ENCODE results near the gene COMMD6.
"Not testable (repeated sequence)": the region's sequence is repeated elsewhere in the genome, so short reads cannot be mapped to it uniquely, and the experiment has no call there.

COMMD6 gene

GRCh38 chr13:75537401-75538365, at the start of gene COMMD6:
Gene COMMD6, minus strand, starts transcription at chr13:75537841. Its CDS starts 36 bp downstream, at chr13:75537805.
- in situ Hi-C loops (cut with HindIII; ENCODE audit: low sequenced_read_pairs): no loop called here

- in situ Hi-C loops (cut with HindIII; ENCODE audit: low sequenced_read_pairs): no loop called here
Observed at GRCh38 chr13:75585153-75585552, 47.5 kb upstream of the COMMD6 start.

DNA sequence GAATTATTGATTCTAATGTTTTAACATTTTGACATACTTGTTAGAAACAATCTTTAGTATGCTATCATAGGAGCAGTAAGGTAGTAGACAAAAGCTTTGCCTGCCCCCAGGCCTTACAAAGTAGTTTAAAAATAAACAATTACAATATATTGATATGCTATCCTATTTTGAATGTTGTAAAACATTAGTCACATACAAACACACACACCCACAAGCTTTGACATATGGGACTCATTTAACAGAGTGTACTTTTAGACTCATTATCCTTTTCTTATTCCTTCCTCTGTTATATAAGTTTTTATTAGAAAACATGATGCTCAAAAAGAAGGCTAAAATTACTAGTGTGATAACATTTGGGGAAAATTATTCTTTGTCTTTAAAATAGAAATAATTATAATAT, 45.5 kb upstream of the COMMD6 start:
- in situ Hi-C loops (cut with HindIII; ENCODE audit: low sequenced_read_pairs): no loop called here

GRCh38 chr13:75581874-75582640, 44.4 kb upstream of the COMMD6 start:
- in situ Hi-C loops (cut with HindIII; ENCODE audit: low sequenced_read_pairs): no loop called here

- in situ Hi-C loops (cut with HindIII; ENCODE audit: low sequenced_read_pairs): no loop called here
Observed at GRCh38 chr13:75579529-75579928, 41.9 kb upstream of the COMMD6 start.

DNA sequence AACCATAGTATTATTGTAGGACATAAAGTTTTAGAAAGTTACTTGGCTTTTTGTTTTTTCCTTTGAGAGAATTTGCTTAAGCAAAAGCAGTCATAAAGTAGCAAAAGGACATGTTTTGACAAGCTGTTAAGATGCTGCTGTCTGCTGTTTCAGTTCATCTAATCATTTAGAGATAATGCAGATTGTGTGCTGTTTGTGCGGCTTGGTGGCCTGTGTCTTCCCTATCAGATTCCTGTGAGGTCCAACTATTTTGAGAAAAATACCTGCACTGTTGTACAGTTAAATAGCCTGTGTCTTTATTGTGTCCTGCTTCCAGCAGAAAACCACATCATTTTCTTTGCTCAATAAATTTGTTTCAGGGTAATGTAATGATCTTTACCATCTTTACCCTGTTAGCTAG, 31.9 kb upstream of the COMMD6 start:
- in situ Hi-C loops (cut with HindIII; ENCODE audit: low sequenced_read_pairs): no loop called here

- in situ Hi-C loops (cut with HindIII; ENCODE audit: low sequenced_read_pairs): no loop called here
Observed at GRCh38 chr13:75566658-75567057, 29.0 kb upstream of the COMMD6 start.

DNA sequence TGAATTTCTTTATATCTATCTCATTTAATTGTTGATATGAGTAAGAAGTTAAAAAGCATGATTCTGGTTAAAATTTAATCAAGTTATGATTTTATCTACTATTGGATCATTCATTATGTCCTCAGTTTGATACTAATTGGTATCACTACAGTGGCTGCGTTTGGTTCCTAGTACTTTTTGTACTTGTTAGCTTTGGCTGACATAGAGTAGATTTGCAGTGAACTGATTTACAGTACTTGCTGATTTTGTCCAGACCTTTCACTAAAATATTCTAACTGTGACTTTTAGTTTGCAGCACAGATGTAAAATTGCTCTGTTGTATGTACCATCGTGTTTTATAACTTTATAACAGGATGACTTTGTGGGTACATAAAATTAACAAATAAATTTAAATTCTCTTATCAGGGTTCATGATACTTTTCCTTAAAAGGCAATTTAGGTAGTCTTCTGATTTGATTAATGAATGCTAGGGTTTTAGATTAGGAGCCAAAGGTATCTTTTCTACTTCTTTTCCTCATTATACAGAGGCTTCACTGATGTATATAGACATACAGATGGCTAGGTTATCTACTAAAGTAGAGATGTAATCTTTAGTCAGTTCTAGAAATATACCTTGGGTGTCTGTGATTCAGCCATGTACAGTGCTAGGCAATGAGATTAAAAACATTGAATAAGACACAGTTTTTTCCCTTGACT, 20.7 kb upstream of the COMMD6 start:
- in situ Hi-C loops (cut with HindIII; ENCODE audit: low sequenced_read_pairs): no loop called here

GRCh38 chr13:75556961-75557360, 19.3 kb upstream of the COMMD6 start:
- in situ Hi-C loops (cut with HindIII; ENCODE audit: low sequenced_read_pairs): no loop called here

DNA sequence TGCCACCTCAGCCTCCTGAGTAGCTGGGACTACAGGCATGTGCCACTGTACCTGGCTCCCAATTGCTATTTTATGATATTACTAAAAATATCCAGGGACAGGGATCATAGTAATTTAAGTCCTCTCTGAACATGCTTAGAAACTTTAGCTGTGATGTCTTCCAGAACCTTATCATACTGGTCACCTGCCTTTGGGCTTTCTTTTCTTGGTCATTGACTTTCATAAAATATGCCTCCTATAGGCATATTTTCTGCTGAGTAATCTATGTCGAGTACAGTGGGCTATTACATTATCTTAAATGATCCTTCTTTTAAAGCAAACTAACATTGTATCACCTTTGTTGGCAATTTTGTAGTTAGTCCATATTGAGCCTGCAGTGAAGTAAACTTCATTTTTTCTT, 18.2 kb upstream of the COMMD6 start:
- in situ Hi-C loops (cut with HindIII; ENCODE audit: low sequenced_read_pairs): no loop called here

GRCh38 chr13:75554981-75555380, 17.3 kb upstream of the COMMD6 start:
- in situ Hi-C loops (cut with HindIII; ENCODE audit: low sequenced_read_pairs): loop anchor here (5.0 kb wide), 1 partner anchor 73 kb away; the partner anchor contains the start of gene TBC1D4

DNA sequence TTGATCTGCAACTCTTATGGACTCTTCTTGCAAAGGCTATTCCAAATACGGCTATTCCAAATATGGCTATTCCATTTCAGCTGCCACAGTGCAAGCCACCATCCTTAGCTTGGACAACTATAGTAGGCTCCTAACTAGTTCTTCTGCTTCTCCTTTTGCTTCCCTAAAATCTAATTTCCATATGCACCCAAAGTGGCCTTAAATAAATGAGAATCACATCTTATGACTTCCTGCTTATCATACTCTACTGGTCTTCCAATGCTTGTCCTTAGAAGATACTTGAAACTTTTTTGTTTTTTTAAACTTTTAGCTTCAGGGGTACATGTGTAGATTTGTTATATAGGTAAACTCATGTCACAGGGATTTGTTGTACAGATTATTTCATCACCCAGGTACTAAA, 16.8 kb upstream of the COMMD6 start:
- in situ Hi-C loops (cut with HindIII; ENCODE audit: low sequenced_read_pairs): loop anchor here (5.0 kb wide), 1 partner anchor 72 kb away; the partner anchor contains the start of gene TBC1D4

DNA sequence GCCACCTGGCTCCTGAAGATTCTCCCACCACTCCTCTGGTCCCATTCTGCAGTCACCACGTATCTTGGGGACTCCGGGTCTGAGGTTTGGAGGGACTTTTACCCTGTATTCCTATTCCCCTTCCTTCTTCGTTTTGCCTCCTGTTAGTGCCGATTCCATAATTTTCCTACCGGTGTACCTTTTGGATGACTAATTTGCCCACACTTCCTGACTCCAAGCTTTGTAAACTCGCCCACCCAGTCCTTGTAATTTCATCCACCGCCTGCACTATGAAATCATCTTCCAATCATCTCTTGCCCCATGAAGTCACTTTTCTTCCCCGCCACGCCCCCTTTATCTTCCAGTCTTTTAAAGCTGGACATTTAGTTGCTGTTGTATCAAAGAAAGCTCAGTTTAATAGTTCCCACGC, 12.5 kb upstream of the COMMD6 start:
- in situ Hi-C loops (cut with HindIII; ENCODE audit: low sequenced_read_pairs): loop anchor here (5.0 kb wide), 1 partner anchor 68 kb away; the partner anchor contains the start of gene TBC1D4

DNA sequence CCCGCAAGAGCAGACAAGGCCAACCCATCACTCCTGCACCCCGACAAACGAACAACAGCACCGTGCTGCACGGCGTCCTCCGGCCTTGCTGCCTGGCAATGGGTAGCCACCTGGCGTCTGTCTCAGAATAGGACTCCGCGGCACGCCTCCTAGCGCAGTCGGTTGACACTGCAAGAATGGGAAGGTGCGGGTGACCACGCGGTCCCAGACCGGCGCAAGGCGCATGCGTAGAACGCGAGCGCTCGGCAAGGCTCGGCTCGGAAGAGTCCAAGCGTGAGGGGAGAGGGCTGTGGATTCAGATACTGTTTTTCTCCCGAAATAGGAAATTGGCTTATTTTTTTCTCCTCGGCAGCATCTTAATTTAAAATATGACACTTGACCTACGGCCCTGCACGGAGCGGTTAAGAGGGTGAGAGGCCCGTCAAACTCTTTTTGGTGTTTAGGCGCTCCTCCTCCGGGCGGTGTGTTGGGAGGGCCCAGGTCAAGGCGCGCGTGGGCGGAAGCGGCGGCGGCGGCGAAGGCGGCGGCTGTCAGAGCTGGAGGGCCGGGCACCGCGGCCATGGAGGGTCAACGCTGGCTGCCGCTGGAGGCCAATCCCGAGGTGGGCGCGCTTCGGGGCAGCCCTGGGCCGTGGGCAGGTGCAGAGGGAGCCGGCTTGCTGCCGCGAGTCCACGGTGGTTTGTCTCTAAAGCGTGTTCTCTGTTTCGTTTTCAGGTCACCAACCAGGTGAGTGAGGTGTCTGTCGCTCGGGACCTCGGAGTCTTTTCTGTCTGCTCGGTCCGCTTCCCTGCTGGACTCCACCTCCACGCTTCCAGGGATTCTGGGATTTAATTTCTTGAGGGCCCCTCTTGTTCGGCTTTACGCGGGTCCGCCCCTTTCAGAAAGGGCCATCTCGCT, 11.9 kb upstream of the COMMD6 start, which contains the start of gene UCHL3:
TSS of gene UCHL3 (plus strand) at position 530 of the 897 bp plus-strand sequence. CDS start at position 560, 30 bp downstream.
- in situ Hi-C loops (cut with HindIII; ENCODE audit: low sequenced_read_pairs): loop anchor here (5.0 kb wide), 1 partner anchor 67 kb away; the partner anchor contains the start of gene TBC1D4

GRCh38 chr13:75547917-75548316, 10.3 kb upstream of the COMMD6 start:
- in situ Hi-C loops (cut with HindIII; ENCODE audit: low sequenced_read_pairs): no loop called here

- in situ Hi-C loops (cut with HindIII; ENCODE audit: low sequenced_read_pairs): not testable (repeated sequence)
Observed at GRCh38 chr13:75545386-75545785, 7.7 kb upstream of the COMMD6 start.

- in situ Hi-C loops (cut with HindIII; ENCODE audit: low sequenced_read_pairs): no loop called here
Observed at GRCh38 chr13:75544681-75545330, 7.2 kb upstream of the COMMD6 start.

DNA sequence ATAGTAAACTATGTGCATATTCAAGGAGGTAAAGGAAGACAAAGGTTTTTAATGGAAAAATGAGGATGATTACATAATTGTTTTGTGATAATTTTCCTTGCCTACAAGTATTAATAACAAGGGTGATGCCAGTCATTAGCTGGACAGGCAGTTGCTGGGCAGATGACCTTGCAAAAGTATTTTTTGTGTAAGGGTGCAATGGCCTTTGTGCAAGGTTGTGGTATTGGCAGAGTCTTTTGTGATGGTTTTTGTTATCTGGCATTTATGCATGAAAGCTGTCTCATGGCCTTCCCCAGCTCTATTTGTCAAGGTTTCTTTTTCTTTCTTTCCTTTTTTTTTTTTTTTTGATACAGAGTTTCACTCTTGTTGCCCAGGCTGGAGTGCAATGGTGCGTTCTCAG, 4.3 kb upstream of the COMMD6 start:
- in situ Hi-C loops (cut with HindIII; ENCODE audit: low sequenced_read_pairs): no loop called here

- in situ Hi-C loops (cut with HindIII; ENCODE audit: low sequenced_read_pairs): no loop called here
Observed at GRCh38 chr13:75541287-75541686, 3.6 kb upstream of the COMMD6 start.

Data from endothelial cell of hepatic sinusoid (primary cell).